SU-DHL-6 (cell line): ENCODE measurements around the gene RALGDS.

Experiments used
- H2AFZ ChIP-seq: fragments of 200-600 bp; sonication (generic); 2 replicates; pipeline ENCODE4 v1.6.1; 2014; ENCODE audit warnings: low read depth, mild to moderate bottlenecking, moderate library complexity, mixed read lengths, antibody characterized with exemption, low read length; ENCODE audit not compliant: severe bottlenecking
- H3F3A ChIP-seq: fragments of 200-600 bp; shearing (Covaris generic); 2 replicates; pipeline ENCODE4 v1.6.0; 2016; ENCODE audit warnings: antibody characterized with exemption, mild to moderate bottlenecking; ENCODE audit not compliant: insufficient read depth
- H3K27ac ChIP-seq: fragments of 200-600 bp; sonication (generic); 2 replicates; pipeline ENCODE4 v1.5.1; 2016; ENCODE audit warnings: low read depth, mild to moderate bottlenecking, low read length, moderate library complexity, mixed read lengths
- H3K27me3 ChIP-seq: fragments of 200-600 bp; sonication (generic), shearing (Covaris generic); 2 replicates; pipeline ENCODE4 v1.6.0; 2014; ENCODE audit warnings: mild to moderate bottlenecking, low read length
- H3K36me3 ChIP-seq: fragments of 200-600 bp; sonication (generic); 2 replicates; pipeline ENCODE4 v1.6.1; 2014; ENCODE audit warnings: mild to moderate bottlenecking, low read length, mixed read lengths
- H3K4me2 ChIP-seq: fragments of 300-600, 200-600 bp; shearing (Covaris generic), sonication (generic); 2 replicates; pipeline ENCODE4 v1.6.0; 2014; ENCODE audit warnings: low read length, low read depth, mild to moderate bottlenecking; ENCODE audit not compliant: poor library complexity, severe bottlenecking
- H3K4me3 ChIP-seq: fragments of 200-600 bp; sonication (generic); 2 replicates; pipeline ENCODE4 v1.5.1; 2014; ENCODE audit warnings: antibody characterized with exemption, low read length, mild to moderate bottlenecking, mixed read lengths; ENCODE audit not compliant: insufficient read depth, poor library complexity, severe bottlenecking
- H3K79me2 ChIP-seq: fragments of 200-600 bp; sonication (generic); 2 replicates; pipeline ENCODE4 v1.6.1; 2014; ENCODE audit warnings: mild to moderate bottlenecking, low read length, moderate library complexity; ENCODE audit not compliant: insufficient read depth
- H3K9ac ChIP-seq: fragments of 200-600 bp; sonication (generic); 2 replicates; pipeline ENCODE4 v1.7.0; 2014; ENCODE audit warnings: mild to moderate bottlenecking, low read length
- H3K9me2 ChIP-seq: fragments of 200-600 bp; sonication (generic); replicated peaks from 2 replicates; pipeline ENCODE4 v1.6.1; 2014; ENCODE audit warnings: low read length; ENCODE audit not compliant: insufficient read depth
- H3K9me3 ChIP-seq: fragments of 200-600 bp; sonication (generic); 2 replicates; pipeline ENCODE4 v1.6.1; 2014; ENCODE audit warnings: low read length, mixed read lengths; ENCODE audit not compliant: insufficient read depth
- H4K20me1 ChIP-seq: fragments of 200-600 bp; sonication (generic); 2 replicates; pipeline ENCODE4 v1.6.1; 2014; ENCODE audit warnings: low read depth, mild to moderate bottlenecking, antibody characterized with exemption, low read length, moderate library complexity, mixed read lengths
- EZH2phosphoT487 ChIP-seq: fragments of 200-600 bp; sonication (generic), shearing (Covaris generic); conservative IDR thresholded peaks from 2 replicates; pipeline ENCODE4 v1.6.1; 2018; ENCODE audit warnings: mild to moderate bottlenecking, antibody characterized with exemption, low read length, moderate library complexity, mixed read lengths
- TF ChIP-seq, protein P1 (sequence below): fragments of 200-600 bp; sonication (generic); IDR thresholded peaks from one replicate; pipeline ENCODE4 v1.5.1; 2017; ENCODE audit warnings: antibody characterized with exemption, mild to moderate bottlenecking, low read length, moderate library complexity; ENCODE audit not compliant: insufficient read depth, poor library complexity, severe bottlenecking

RALGDS gene

DNA sequence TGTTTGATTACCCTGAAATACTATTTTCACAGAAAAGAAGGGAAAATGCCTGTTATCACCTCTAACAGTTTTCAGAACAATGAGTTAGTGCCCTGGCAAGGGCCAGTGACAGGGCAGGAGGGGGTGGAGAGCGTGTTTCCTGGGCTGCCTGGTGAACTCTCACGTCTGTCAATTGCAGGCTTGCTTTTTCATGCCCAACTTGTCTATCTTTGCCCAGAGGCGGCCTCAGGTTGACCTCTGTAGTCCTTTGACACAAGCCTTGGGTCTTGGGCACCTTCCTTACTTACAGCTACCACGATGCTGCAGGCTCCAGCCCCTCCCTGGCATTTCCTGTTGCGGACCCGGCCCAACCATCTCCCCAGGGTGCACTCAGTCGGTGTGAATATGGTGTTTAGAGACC is 61.4 kb downstream of the RALGDS start:
- H3K9me3 ChIP-seq = no peaks in the 10 kb centered on the region
- no peak overlapping the region for H3K4me2 ChIP-seq
- no peaks in the 10 kb centered on the region for H3K27me3 ChIP-seq
- H3K36me3 ChIP-seq = no peaks in the 10 kb centered on the region
- no peaks in the 10 kb centered on the region for H3K9me2 ChIP-seq
- TF ChIP-seq EZH2phosphoT487 = no peak
- TF ChIP-seq, protein P1, sequence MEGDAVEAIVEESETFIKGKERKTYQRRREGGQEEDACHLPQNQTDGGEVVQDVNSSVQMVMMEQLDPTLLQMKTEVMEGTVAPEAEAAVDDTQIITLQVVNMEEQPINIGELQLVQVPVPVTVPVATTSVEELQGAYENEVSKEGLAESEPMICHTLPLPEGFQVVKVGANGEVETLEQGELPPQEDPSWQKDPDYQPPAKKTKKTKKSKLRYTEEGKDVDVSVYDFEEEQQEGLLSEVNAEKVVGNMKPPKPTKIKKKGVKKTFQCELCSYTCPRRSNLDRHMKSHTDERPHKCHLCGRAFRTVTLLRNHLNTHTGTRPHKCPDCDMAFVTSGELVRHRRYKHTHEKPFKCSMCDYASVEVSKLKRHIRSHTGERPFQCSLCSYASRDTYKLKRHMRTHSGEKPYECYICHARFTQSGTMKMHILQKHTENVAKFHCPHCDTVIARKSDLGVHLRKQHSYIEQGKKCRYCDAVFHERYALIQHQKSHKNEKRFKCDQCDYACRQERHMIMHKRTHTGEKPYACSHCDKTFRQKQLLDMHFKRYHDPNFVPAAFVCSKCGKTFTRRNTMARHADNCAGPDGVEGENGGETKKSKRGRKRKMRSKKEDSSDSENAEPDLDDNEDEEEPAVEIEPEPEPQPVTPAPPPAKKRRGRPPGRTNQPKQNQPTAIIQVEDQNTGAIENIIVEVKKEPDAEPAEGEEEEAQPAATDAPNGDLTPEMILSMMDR = no peak
- no peak overlapping the region for H3K27ac ChIP-seq
- H3K79me2 ChIP-seq = no peaks in the 10 kb centered on the region
- H2AFZ ChIP-seq = no peak overlapping the region
- no peaks in the 10 kb centered on the region for H3F3A ChIP-seq
- no peak overlapping the region for H3K9ac ChIP-seq
- no peak overlapping the region for H3K4me3 ChIP-seq
- H4K20me1 ChIP-seq = no peaks in the 10 kb centered on the region

- no peaks in the 10 kb centered on the region for H4K20me1 ChIP-seq
- no peak overlapping the region for H3K4me3 ChIP-seq
- H3K79me2 ChIP-seq = no peaks in the 10 kb centered on the region
- H3K27me3 ChIP-seq = no peaks in the 10 kb centered on the region
- no peak overlapping the region for H3K4me2 ChIP-seq
- H3K9me2 ChIP-seq = no peaks in the 10 kb centered on the region
- TF ChIP-seq, protein P1 = no peak
- no peak for TF ChIP-seq EZH2phosphoT487
- no peak overlapping the region for H3K9ac ChIP-seq
- H2AFZ ChIP-seq = no peak overlapping the region
- H3K27ac ChIP-seq = no peak overlapping the region
- no peaks in the 10 kb centered on the region for H3K36me3 ChIP-seq
- H3F3A ChIP-seq = no peaks in the 10 kb centered on the region
- no peaks in the 10 kb centered on the region for H3K9me3 ChIP-seq
These were observed 62.3 kb downstream of the RALGDS start for GRCh38 chr9:133058550-133059320.

GRCh38 chr9:133058071-133058470 is 63.0 kb downstream of the RALGDS start:
- Histone ChIP-seq H3K36me3 (no peaks in the 10 kb centered on the region), H3F3A (no peaks in the 10 kb centered on the region), H3K79me2 (no peaks in the 10 kb centered on the region), H3K4me3 (no peak overlapping the region), H2AFZ (no peak overlapping the region), H4K20me1 (no peaks in the 10 kb centered on the region), H3K9me3 (no peaks in the 10 kb centered on the region), H3K27me3 (no peaks in the 10 kb centered on the region), H3K9me2 (no peaks in the 10 kb centered on the region), H3K4me2 (no peak overlapping the region), H3K27ac (no peak overlapping the region), H3K9ac (no peak overlapping the region)
- TF ChIP-seq EZH2phosphoT487 = no peak
- TF ChIP-seq, protein P1 = no peak
